Activated B cell treated with CpG ODN at 0.5 μM for 24 hours (primary cell): ENCODE results near the gene BAK1. TPM values are rescaled to one million over a fixed set of nuclear protein-coding genes. Genes with fewer than 3 reads are reported as not detected.

Experiments
- ATAC-seq: fragments of 200-7000 bp; cut with Tn5 transposase; one replicate; pipeline ENCODE4 v1.10.0; 2021; ENCODE audit warnings: low read depth, mild to moderate bottlenecking, moderate library complexity
- CTCF ChIA-PET: fragments of 350-600 bp; sonication (Branson Sonifier 250); formaldehyde crosslinking; loops from one replicate; lab custom pipeline; 2021; ENCODE audit warnings: antibody characterized with exemption; lab: Charles Lee
- POLR2A ChIA-PET: fragments of 350-600 bp; sonication (Branson Sonifier 250); formaldehyde crosslinking; loops from one replicate; lab custom pipeline; 2021; ENCODE audit warnings: antibody characterized with exemption; lab: Charles Lee
- DNase-seq: peaks from one replicate; pipeline ENCODE4 v3.0.0; 2022
- H3K27ac Mint-ChIP-seq: one replicate; pipeline ENCODE4 v1.8.0; 2020; ENCODE audit warnings: mixed read lengths
- H3K27me3 Mint-ChIP-seq: one replicate; pipeline ENCODE4 v1.8.0; 2021; ENCODE audit warnings: mixed read lengths
- H3K36me3 Mint-ChIP-seq: one replicate; pipeline ENCODE4 v1.8.0; 2021; ENCODE audit warnings: low read depth, mixed read lengths
- H3K4me1 Mint-ChIP-seq: one replicate; pipeline ENCODE4 v1.8.0; 2021; ENCODE audit warnings: mixed read lengths
- H3K4me3 Mint-ChIP-seq: one replicate; pipeline ENCODE4 v1.8.0; 2020; ENCODE audit warnings: mild to moderate bottlenecking, mixed read lengths
- H3K9me3 Mint-ChIP-seq: one replicate; pipeline ENCODE4 v1.8.0; 2020; ENCODE audit warnings: mixed read lengths
- intact Hi-C: fragments of 100-400 bp; cut with micrococcal nuclease; formaldehyde crosslinking; loops from one replicate; pipeline ENCODE4 v1.15.1; 2024
- total RNA-seq: library from RNA; stranded (reverse); gene quantifications from 2 replicates; pipeline ENCODE4 v1.2.3, GENCODE V29; 2022
- TF ChIP-seq, protein P1 (sequence below): fragments of 200-600 bp; IDR thresholded peaks from one replicate; pipeline ENCODE4 v1.8.0; 2022; ENCODE audit warnings: antibody characterized with exemption, mild to moderate bottlenecking

BAK1 gene
- total RNA-seq, 1 donor from 2014 or later, result 29.5 TPM

- Mint-ChIP-seq H3K9me3 (no peaks in the 10 kb centered on the region), H3K4me3 (no peak overlapping the region), H3K4me1 (peaks cover 50% of the 10 kb centered on the region), H3K27me3 (no peaks in the 10 kb centered on the region), H3K27ac (no peak overlapping the region), H3K36me3 (peaks cover 48% of the 10 kb centered on the region)
- no peak for DNase-seq
- ChIA-PET POLR2A (interaction anchor here (0.6 to 0.7 kb wide), 2 partner anchors 703 to 941 kb away, joined by 5 to 8 read pairs; no protein-coding TSS in a partner anchor), CTCF (interaction anchor here (0.6 kb wide), 1 partner anchor 22 kb away, joined by 3 read pairs; no protein-coding TSS in a partner anchor)
- intact Hi-C loops, result no loop called here
- no peak for ATAC-seq
- TF ChIP-seq, protein P1, sequence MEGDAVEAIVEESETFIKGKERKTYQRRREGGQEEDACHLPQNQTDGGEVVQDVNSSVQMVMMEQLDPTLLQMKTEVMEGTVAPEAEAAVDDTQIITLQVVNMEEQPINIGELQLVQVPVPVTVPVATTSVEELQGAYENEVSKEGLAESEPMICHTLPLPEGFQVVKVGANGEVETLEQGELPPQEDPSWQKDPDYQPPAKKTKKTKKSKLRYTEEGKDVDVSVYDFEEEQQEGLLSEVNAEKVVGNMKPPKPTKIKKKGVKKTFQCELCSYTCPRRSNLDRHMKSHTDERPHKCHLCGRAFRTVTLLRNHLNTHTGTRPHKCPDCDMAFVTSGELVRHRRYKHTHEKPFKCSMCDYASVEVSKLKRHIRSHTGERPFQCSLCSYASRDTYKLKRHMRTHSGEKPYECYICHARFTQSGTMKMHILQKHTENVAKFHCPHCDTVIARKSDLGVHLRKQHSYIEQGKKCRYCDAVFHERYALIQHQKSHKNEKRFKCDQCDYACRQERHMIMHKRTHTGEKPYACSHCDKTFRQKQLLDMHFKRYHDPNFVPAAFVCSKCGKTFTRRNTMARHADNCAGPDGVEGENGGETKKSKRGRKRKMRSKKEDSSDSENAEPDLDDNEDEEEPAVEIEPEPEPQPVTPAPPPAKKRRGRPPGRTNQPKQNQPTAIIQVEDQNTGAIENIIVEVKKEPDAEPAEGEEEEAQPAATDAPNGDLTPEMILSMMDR, result no peak
Measured at GRCh38 chr6:33576668-33577067, 3.4 kb downstream of the BAK1 start.

- Mint-ChIP-seq H3K4me1 (peaks cover 60% of the 10 kb centered on the region), H3K9me3 (no peaks in the 10 kb centered on the region), H3K27me3 (no peaks in the 10 kb centered on the region), H3K27ac (no peak overlapping the region), H3K4me3 (no peak overlapping the region), H3K36me3 (peaks cover 59% of the 10 kb centered on the region)
- ATAC-seq (no peak), DNase-seq (no peak)
- ChIA-PET CTCF (no interaction called here), POLR2A (interaction anchor here (1.5 kb wide), 1 partner anchor 121 kb away, joined by 4 read pairs; the partner anchor contains the start of gene ZBTB9)
- TF ChIP-seq, protein P1, result no peak
- intact Hi-C loops, result no loop called here
Measured at GRCh38 chr6:33575211-33575610, 4.9 kb downstream of the BAK1 start.

DNA sequence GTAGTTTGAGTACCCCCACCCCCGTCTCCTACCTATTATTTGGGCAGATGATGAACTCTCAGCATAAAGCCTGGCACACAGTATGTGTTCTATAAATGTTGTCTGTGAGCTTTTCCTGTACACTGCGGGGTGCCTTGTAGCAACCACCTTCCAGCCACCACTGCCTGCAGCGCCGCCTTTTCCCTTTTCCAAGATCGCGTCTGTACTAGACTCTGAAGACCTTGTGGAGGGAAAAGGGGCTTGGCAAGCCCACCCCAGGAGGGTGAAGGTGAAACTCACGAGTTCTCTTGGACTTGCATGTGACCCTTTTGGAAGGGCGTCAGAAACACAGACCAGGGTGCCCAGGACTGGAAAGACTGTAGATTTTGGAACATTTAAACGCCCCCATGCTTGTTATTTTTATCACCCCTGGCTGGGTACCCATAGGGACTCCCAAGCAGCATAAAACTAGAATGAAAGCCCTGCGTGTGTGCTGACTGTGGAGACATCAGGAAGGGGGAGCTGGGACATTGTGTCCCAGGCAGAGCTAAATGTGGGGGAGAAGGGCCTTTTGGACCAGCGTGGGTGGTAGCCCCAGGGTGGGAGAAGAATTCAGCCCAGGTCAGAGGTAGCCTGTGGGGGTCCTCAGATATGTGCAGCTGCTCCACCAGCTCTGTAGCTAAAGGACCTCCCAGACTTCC is 8.3 kb downstream of the BAK1 start:
- H3K36me3 Mint-ChIP-seq, result peaks cover 44% of the 10 kb centered on the region
- POLR2A ChIA-PET, result interaction anchor here (0.5 to 4.1 kb wide), 15 partner anchors 8 to 272 kb away, joined by 3 to 33 read pairs (median 7); partner anchors contain the start of genes BAK1, CUTA, ITPR3 and PHF1
- H3K27ac Mint-ChIP-seq, result peak overlapping the region; percentile 100
- H3K9me3 Mint-ChIP-seq, result no peaks in the 10 kb centered on the region
- ATAC-seq (no peak), DNase-seq (no peak)
- TF ChIP-seq, protein P1, result no peak
- H3K4me3 Mint-ChIP-seq, result peak overlapping the region; percentile 89
- H3K4me1 Mint-ChIP-seq, result peaks cover 40% of the 10 kb centered on the region
- CTCF ChIA-PET, result interaction anchor here (1.3 kb wide), 2 partner anchors 8 to 123 kb away, joined by 3 to 5 read pairs; partner anchors contain the start of gene BAK1
- intact Hi-C loops, result loop anchor here (1.0 to 5.0 kb wide), 12 partner anchors 9 to 1687 kb away; partner anchors contain the start of genes B3GALT4, BAK1, CUTA and KIFC1
- H3K27me3 Mint-ChIP-seq, result no peaks in the 10 kb centered on the region

DNA sequence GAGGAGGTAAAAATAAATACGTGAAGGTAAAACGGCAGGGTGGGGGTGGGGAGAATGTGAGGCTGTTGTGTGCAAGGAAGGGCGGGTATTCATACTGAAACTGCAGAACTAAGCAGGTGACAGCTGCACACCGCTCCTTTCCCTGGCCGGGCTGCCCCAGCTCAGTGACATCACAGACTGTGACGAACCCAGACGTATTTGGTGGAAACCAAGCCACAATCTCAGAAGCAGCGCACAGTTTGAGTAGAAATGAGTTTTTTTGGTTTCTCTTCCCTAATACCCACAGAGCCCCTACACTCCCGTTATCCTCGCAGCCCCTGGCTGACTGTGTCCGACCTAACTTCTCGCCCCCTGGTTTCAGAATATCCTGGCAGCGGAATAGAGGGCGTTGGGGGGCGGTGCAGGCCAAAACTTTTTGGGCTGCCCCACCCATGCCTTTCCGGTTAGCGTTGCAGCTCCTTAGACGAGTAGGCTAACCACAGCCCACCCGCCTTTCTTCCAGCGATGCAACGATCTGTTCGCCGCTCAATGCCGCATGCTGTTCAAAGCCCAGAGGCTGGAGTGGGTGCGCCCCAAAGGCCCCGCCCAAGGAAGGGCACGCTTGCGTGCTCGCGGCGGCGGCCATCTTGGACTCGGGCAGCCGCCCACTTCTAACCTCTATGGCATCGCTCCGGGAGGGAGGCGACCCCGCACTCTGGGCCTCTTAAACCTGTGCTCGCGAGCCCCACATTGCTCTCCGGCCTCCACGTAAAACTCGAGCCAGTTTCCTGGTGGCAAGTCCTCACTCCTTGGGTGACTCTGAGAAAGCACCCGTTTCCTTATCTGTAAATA is 9.1 kb downstream of the BAK1 start:
- DNase-seq, result peak; percentile 81
- H3K27me3 Mint-ChIP-seq, result no peaks in the 10 kb centered on the region

More for the DNA sequence above, 9.1 kb downstream of the BAK1 start:
- H3K9me3 Mint-ChIP-seq, result no peaks in the 10 kb centered on the region
- peak; percentile 84 for ATAC-seq
- peaks cover 38% of the 10 kb centered on the region for H3K36me3 Mint-ChIP-seq
- POLR2A ChIA-PET, result interaction anchor here (0.5 to 4.1 kb wide), 42 partner anchors 8 to 1955 kb away, joined by 3 to 33 read pairs (median 4); partner anchors contain the start of genes B3GALT4, BAK1, CUTA and HSD17B8
- intact Hi-C loops, result loop anchor here (1.0 to 5.0 kb wide), 13 partner anchors 9 to 1688 kb away; partner anchors contain the start of genes B3GALT4, BAK1, CUTA and KIFC1
- peak overlapping the region; percentile 89 for H3K4me3 Mint-ChIP-seq
- CTCF ChIA-PET, result interaction anchor here (0.6 to 1.6 kb wide), 6 partner anchors 9 to 141 kb away, joined by 3 to 5 read pairs (median 4); partner anchors contain the start of genes BAK1 and UQCC2
- TF ChIP-seq, protein P1, result no peak
- peaks cover 38% of the 10 kb centered on the region for H3K4me1 Mint-ChIP-seq
- H3K27ac Mint-ChIP-seq, result peak overlapping the region; percentile 100
